HG03439 (cell line): ENCODE measurements around the gene DLG2.
"Not testable (repeated sequence)": the region's sequence is repeated elsewhere in the genome, so short reads cannot be mapped to it uniquely, and the experiment has no call there.

Experiments used
- ATAC-seq: cut with Tn5 transposase; IDR thresholded peaks from one replicate; pipeline ENCODE4 v1.9.1; 2021; ENCODE audit warnings: mild to moderate bottlenecking, moderate library complexity; ENCODE audit not compliant: unreplicated experiment

Gene DLG2

GRCh38 chr11:84806354-84806753 is 820.8 kb downstream of the DLG2 start:
- no peak for ATAC-seq

GRCh38 chr11:84804041-84804440 is 823.1 kb downstream of the DLG2 start:
- no peak for ATAC-seq

- ATAC-seq: no peak
Measured at GRCh38 chr11:84800755-84801346, 826.3 kb downstream of the DLG2 start.

- ATAC-seq: no peak
Measured at GRCh38 chr11:84799112-84799511, 828.0 kb downstream of the DLG2 start.

GRCh38 chr11:84795698-84796097 is 831.4 kb downstream of the DLG2 start:
- ATAC-seq: no peak

- ATAC-seq: no peak
Measured at GRCh38 chr11:84794663-84795443, 832.3 kb downstream of the DLG2 start.

GRCh38 chr11:84793318-84793717 is 833.8 kb downstream of the DLG2 start:
- ATAC-seq: no peak

- no peak for ATAC-seq
Measured at GRCh38 chr11:84790849-84791427, 836.2 kb downstream of the DLG2 start.

GRCh38 chr11:84788220-84788619 is 838.9 kb downstream of the DLG2 start:
- no peak for ATAC-seq

GRCh38 chr11:84784158-84784557 is 843.0 kb downstream of the DLG2 start:
- ATAC-seq: not testable (repeated sequence)

- no peak for ATAC-seq
Measured at GRCh38 chr11:84780689-84781293, 846.4 kb downstream of the DLG2 start.

- no peak for ATAC-seq
Measured at GRCh38 chr11:84775503-84775902, 851.6 kb downstream of the DLG2 start.

GRCh38 chr11:84763931-84764330 is 863.2 kb downstream of the DLG2 start:
- ATAC-seq: no peak

GRCh38 chr11:84757711-84758110 is 869.4 kb downstream of the DLG2 start:
- no peak for ATAC-seq

GRCh38 chr11:84751371-84751770 is 875.8 kb downstream of the DLG2 start:
- ATAC-seq: no peak

GRCh38 chr11:84747871-84748270 is 879.3 kb downstream of the DLG2 start:
- no peak for ATAC-seq

GRCh38 chr11:84740050-84740449 is 887.1 kb downstream of the DLG2 start:
- no peak for ATAC-seq

GRCh38 chr11:84724256-84724655 is 902.9 kb downstream of the DLG2 start:
- ATAC-seq: no peak

GRCh38 chr11:84722583-84723108 is 904.5 kb downstream of the DLG2 start:
- ATAC-seq: no peak

GRCh38 chr11:84721561-84721961 is 905.6 kb downstream of the DLG2 start:
- no peak for ATAC-seq

GRCh38 chr11:84720706-84721402 is 906.3 kb downstream of the DLG2 start:
- no peak for ATAC-seq
